Neural cell (in vitro differentiated cells): Measurements from ENCODE around the gene RAE1. TPM values are rescaled to one million over a fixed set of nuclear protein-coding genes. Genes with fewer than 3 reads are reported as not detected.

Experiments used
- H2AFZ ChIP-seq: fragments of 200-600, 300-800 bp; sonication (generic), shearing (Covaris generic); 2 replicates; pipeline ENCODE4 v1.6.0; 2014; ENCODE audit warnings: low read depth, mild to moderate bottlenecking, antibody characterized with exemption, low read length, moderate library complexity
- H3F3A ChIP-seq: fragments of 200-600 bp; shearing (Covaris generic); 2 replicates; pipeline ENCODE4 v1.6.1; 2016; ENCODE audit warnings: mild to moderate bottlenecking, moderate library complexity, mixed read lengths, antibody characterized with exemption, low read length; ENCODE audit not compliant: insufficient read depth, poor library complexity, severe bottlenecking
- H3K27ac ChIP-seq: fragments of 200-600, 300-800 bp; sonication (generic), shearing (Covaris generic); 2 replicates; pipeline ENCODE4 v1.5.1; 2014; ENCODE audit warnings: mild to moderate bottlenecking, low read length, moderate library complexity
- H3K27me3 ChIP-seq: fragments of 300-800, 200-600 bp; sonication (generic), shearing (Covaris generic); 2 replicates; pipeline ENCODE4 v1.6.0; 2014; ENCODE audit warnings: mild to moderate bottlenecking, low read depth, low read length, moderate library complexity; ENCODE audit not compliant: insufficient read depth
- H3K36me3 ChIP-seq: fragments of 300-800, 200-600 bp; sonication (generic), shearing (Covaris generic); 2 replicates; pipeline ENCODE4 v1.5.1; 2014; ENCODE audit warnings: mild to moderate bottlenecking, antibody characterized with exemption, low read length, moderate library complexity; ENCODE audit not compliant: insufficient read depth
- H3K4me2 ChIP-seq: fragments of 300-800, 200-600 bp; sonication (generic), shearing (Covaris generic); 2 replicates; pipeline ENCODE4 v1.6.0; 2014; ENCODE audit warnings: mild to moderate bottlenecking, low read length
- H3K4me3 ChIP-seq: fragments of 300-800, 200-600 bp; sonication (generic), shearing (Covaris generic); 2 replicates; pipeline ENCODE4 v1.5.1; 2014; ENCODE audit warnings: mild to moderate bottlenecking, low read length, moderate library complexity
- H3K79me2 ChIP-seq: fragments of 200-600 bp; shearing (Covaris generic); replicated peaks from 2 replicates; pipeline ENCODE4 v1.6.0; 2014; ENCODE audit warnings: mild to moderate bottlenecking, low read length, moderate library complexity; ENCODE audit not compliant: insufficient read depth
- H3K9ac ChIP-seq: fragments of 300-800, 200-600 bp; sonication (generic), shearing (Covaris generic); 2 replicates; pipeline ENCODE4 v1.6.1; 2016; ENCODE audit warnings: mild to moderate bottlenecking, low read length, mixed read lengths
- H3K9me2 ChIP-seq: fragments of 200-600 bp; shearing (Covaris generic); 2 replicates; pipeline ENCODE4 v1.6.1; 2016; ENCODE audit warnings: mild to moderate bottlenecking, low read length, mixed read lengths; ENCODE audit not compliant: insufficient read depth
- H3K9me3 ChIP-seq: fragments of 200-600, 300-800 bp; sonication (generic), shearing (Covaris generic); 2 replicates; pipeline ENCODE4 v1.6.1; 2016; ENCODE audit warnings: mild to moderate bottlenecking, mixed run types, low read length, moderate library complexity, mixed read lengths
- H4K20me1 ChIP-seq: fragments of 200-600 bp; shearing (Covaris generic); 2 replicates; pipeline ENCODE4 v1.6.1; 2016; ENCODE audit warnings: mild to moderate bottlenecking, mixed run types; ENCODE audit not compliant: insufficient read depth
- EP300 ChIP-seq: fragments of 450-650 bp; conservative IDR thresholded peaks from 2 replicates; pipeline ENCODE4 v1.6.1; 2014; ENCODE audit warnings: antibody characterized with exemption, mild to moderate bottlenecking, moderate library complexity; ENCODE audit not compliant: poor library complexity, severe bottlenecking
- EZH2 ChIP-seq: fragments of 200-600, 300-800 bp; shearing (Covaris generic), sonication (generic); IDR thresholded peaks from 2 replicates; pipeline ENCODE4 v1.6.1; 2014; ENCODE audit warnings: antibody characterized with exemption, low read length, borderline replicate concordance, mild to moderate bottlenecking; ENCODE audit not compliant: insufficient read depth, poor library complexity, severe bottlenecking
- MXI1 ChIP-seq: fragments of 450-650 bp; conservative IDR thresholded peaks from 2 replicates; pipeline ENCODE4 v1.6.1; 2014; ENCODE audit warnings: antibody characterized with exemption, mild to moderate bottlenecking; ENCODE audit not compliant: poor library complexity, severe bottlenecking
- POLR2AphosphoS5 ChIP-seq: IDR thresholded peaks from 2 replicates; pipeline ENCODE4 v1.6.1; 2012
- RAD21 ChIP-seq: fragments of 450-650 bp; conservative IDR thresholded peaks from 2 replicates; pipeline ENCODE4 v1.6.1; 2014; ENCODE audit warnings: antibody characterized with exemption, mild to moderate bottlenecking, moderate library complexity
- SMC3 ChIP-seq: fragments of 450-650 bp; conservative IDR thresholded peaks from 2 replicates; pipeline ENCODE4 v1.6.1; 2014; ENCODE audit warnings: antibody characterized with exemption, mild to moderate bottlenecking, moderate library complexity; ENCODE audit not compliant: poor library complexity
- TAF1 ChIP-seq: IDR thresholded peaks from 2 replicates; pipeline ENCODE4 v1.6.1; 2012; ENCODE audit warnings: low read depth
- polyA plus RNA-seq: library from polyadenylated mRNA; depleted of rRNA; stranded (reverse); fragments of >200 nt; gene quantifications from 2 replicates; pipeline ENCODE4 v1.2.3, GENCODE V29; 2014
- TF ChIP-seq, protein P1 (sequence below): fragments of 450-650 bp; IDR thresholded peaks from 2 replicates; pipeline ENCODE4 v1.5.1; 2014; ENCODE audit warnings: antibody characterized with exemption, mild to moderate bottlenecking, moderate library complexity; ENCODE audit not compliant: poor library complexity, severe bottlenecking
- TF ChIP-seq, protein P2 (sequence below): IDR thresholded peaks from 2 replicates; pipeline ENCODE4 v1.6.1; 2012; ENCODE audit warnings: borderline replicate concordance

The RAE1 gene
- polyA plus RNA-seq, 1 donor from 2014 or later, result 134 TPM

DNA sequence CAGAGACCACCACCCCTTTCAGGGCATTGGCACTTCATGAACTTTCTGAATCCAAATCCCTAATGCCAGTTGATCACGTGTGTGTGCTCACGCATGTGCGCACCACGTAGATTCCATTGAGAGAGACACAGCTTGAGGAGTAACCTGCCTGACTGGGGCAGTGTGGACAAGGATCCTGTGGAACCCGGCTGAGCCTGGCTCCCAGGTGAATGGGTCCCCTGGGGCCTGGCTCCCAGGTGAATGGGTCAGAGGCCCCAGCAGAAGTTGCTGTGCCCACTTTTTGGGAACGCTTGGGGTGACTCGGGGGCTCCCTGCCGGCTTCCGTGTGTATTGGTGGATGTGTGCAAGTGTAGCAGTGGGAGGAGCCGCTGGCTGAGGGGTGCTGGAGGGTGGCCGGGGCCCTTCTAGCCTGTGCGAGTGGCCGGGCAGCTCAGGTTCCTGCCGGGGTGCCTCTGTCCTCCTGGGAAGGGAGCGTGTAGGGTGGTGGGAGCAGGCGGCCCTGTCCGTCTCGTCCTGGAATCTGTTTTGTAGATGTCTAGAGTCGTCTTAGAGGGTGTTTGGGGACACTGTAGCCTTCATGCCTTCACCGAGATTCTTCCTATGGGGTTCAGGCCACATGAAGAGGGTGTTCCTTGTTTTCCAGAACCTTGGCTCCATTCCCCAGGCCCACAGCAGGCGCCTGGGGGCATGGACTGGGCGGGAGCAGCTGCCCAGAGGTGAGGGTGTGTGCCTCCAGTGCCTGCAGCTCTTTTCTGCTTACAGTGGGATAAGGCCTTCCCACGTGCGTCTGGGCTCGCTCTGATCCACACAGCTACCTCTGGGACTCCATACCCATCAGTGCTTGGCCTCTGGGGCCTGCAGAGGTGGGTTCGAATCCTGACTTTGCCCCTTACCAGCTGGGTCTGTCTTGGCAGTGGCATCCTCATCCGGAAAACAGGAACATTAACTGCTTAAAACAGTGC lies 43.3 kb downstream of the RAE1 start:
- H3K27ac ChIP-seq, result no peak overlapping the region

DNA sequence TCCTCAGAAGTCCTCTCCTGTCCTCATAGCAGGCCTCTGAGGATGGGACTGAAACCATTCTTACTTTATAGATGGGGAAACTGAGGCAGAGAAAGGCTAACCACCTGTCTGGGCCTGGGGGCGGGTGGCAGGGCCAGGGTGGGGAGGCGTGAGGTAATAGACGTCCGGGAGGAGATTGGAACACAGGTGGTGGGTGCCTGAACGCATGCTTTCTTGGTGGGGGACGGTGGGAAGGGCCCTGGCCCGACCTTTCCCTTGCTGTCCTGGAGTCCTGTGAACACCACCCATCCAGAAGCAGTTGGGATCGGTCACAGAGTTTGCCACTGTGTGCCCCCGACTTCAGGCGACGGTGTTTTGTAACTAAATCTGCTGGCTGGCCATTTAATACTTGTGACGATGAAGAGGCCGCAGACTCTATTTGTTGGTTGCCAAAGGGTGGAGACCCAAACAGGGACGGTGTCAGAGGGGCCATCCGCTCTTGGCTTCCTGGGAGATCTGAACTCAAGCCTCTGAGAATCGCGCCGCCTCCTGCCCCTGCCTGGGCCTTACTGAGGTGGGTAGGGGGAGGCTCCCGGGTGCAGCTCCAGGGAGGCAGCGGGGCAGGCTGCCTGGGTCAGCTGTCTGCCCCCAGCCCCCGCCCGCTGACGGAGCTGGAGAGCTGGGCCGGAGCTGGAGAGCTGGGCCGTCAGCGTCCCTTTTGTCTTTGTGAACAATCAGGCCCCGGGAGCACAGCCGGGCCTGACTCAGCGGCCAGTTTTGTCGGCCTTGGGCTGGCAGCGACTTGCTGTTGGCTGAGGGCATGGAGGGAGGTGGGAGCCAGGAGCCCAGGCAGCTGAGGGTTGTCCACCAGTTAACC lies 44.3 kb downstream of the RAE1 start:
- Histone ChIP-seq H3K4me2 (no peak overlapping the region), H3F3A (no peaks in the 10 kb centered on the region), H3K27me3 (peaks cover 4% of the 10 kb centered on the region), H3K36me3 (no peaks in the 10 kb centered on the region), H4K20me1 (no peaks in the 10 kb centered on the region), H2AFZ (no peak overlapping the region), H3K9me3 (no peaks in the 10 kb centered on the region), H3K4me3 (no peak overlapping the region), H3K9ac (no peak overlapping the region), H3K27ac (no peak overlapping the region), H3K9me2 (no peaks in the 10 kb centered on the region), H3K79me2 (no peaks in the 10 kb centered on the region)
- TF ChIP-seq, protein P1, sequence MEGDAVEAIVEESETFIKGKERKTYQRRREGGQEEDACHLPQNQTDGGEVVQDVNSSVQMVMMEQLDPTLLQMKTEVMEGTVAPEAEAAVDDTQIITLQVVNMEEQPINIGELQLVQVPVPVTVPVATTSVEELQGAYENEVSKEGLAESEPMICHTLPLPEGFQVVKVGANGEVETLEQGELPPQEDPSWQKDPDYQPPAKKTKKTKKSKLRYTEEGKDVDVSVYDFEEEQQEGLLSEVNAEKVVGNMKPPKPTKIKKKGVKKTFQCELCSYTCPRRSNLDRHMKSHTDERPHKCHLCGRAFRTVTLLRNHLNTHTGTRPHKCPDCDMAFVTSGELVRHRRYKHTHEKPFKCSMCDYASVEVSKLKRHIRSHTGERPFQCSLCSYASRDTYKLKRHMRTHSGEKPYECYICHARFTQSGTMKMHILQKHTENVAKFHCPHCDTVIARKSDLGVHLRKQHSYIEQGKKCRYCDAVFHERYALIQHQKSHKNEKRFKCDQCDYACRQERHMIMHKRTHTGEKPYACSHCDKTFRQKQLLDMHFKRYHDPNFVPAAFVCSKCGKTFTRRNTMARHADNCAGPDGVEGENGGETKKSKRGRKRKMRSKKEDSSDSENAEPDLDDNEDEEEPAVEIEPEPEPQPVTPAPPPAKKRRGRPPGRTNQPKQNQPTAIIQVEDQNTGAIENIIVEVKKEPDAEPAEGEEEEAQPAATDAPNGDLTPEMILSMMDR, result no peak
- TF ChIP-seq RAD21 (no peak), SMC3 (no peak), EP300 (no peak), EZH2 (no peak), TAF1 (no peak), MXI1 (no peak), POLR2AphosphoS5 (no peak)
- TF ChIP-seq, protein P2, sequence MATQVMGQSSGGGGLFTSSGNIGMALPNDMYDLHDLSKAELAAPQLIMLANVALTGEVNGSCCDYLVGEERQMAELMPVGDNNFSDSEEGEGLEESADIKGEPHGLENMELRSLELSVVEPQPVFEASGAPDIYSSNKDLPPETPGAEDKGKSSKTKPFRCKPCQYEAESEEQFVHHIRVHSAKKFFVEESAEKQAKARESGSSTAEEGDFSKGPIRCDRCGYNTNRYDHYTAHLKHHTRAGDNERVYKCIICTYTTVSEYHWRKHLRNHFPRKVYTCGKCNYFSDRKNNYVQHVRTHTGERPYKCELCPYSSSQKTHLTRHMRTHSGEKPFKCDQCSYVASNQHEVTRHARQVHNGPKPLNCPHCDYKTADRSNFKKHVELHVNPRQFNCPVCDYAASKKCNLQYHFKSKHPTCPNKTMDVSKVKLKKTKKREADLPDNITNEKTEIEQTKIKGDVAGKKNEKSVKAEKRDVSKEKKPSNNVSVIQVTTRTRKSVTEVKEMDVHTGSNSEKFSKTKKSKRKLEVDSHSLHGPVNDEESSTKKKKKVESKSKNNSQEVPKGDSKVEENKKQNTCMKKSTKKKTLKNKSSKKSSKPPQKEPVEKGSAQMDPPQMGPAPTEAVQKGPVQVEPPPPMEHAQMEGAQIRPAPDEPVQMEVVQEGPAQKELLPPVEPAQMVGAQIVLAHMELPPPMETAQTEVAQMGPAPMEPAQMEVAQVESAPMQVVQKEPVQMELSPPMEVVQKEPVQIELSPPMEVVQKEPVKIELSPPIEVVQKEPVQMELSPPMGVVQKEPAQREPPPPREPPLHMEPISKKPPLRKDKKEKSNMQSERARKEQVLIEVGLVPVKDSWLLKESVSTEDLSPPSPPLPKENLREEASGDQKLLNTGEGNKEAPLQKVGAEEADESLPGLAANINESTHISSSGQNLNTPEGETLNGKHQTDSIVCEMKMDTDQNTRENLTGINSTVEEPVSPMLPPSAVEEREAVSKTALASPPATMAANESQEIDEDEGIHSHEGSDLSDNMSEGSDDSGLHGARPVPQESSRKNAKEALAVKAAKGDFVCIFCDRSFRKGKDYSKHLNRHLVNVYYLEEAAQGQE, result no peak

More for the DNA sequence above, 43.3 kb downstream of the RAE1 start:
- Histone ChIP-seq H3F3A (no peaks in the 10 kb centered on the region), H3K9me2 (no peaks in the 10 kb centered on the region), H3K79me2 (no peaks in the 10 kb centered on the region), H3K27me3 (peaks cover 8% of the 10 kb centered on the region), H3K36me3 (no peaks in the 10 kb centered on the region), H3K9me3 (no peaks in the 10 kb centered on the region), H3K4me2 (no peak overlapping the region), H3K4me3 (no peak overlapping the region), H2AFZ (no peak overlapping the region), H3K9ac (no peak overlapping the region), H4K20me1 (no peaks in the 10 kb centered on the region)
- TF ChIP-seq, protein P2, result no peak
